OCI-LY7 (cell line): Measurements from ENCODE around the gene DBR1. TPM values are rescaled to one million over a fixed set of nuclear protein-coding genes. Genes with fewer than 3 reads are reported as not detected.
A peak's percentile ranks its signal among the peaks of the same experiment; 100 is the strongest.

Experiments used
- BruUV-seq: library from RNA; stranded (reverse); fragments of 400-500 nt; replicated peaks from 2 replicates; lab custom pipeline; 2021; lab: Mats Ljungman, UMichigan
- CTCF ChIA-PET: fragments of 300-600 bp; sonication (Branson Sonifier 250); formaldehyde crosslinking; loops from one replicate; lab custom pipeline; 2022; ENCODE audit warnings: antibody characterized with exemption; ENCODE audit not compliant: unreplicated experiment; lab: Charles Lee
- POLR2A ChIA-PET: fragments of 300-600 bp; sonication (Branson Sonifier 250); formaldehyde crosslinking; loops from one replicate; lab custom pipeline; 2022; ENCODE audit warnings: antibody characterized with exemption; lab: Charles Lee
- DNase-seq: peaks from one replicate; pipeline ENCODE4 v3.0.0-alpha.2; 2015; ENCODE audit warnings: low spot score
- H2AFZ ChIP-seq: fragments of 200-600 bp; sonication (generic), shearing (Covaris generic); 2 replicates; pipeline ENCODE4 v1.6.1; 2014; ENCODE audit warnings: mild to moderate bottlenecking, antibody characterized with exemption, low read length, moderate library complexity
- H3K27ac ChIP-seq: fragments of 200-600 bp; sonication (generic); 2 replicates; pipeline ENCODE4 v1.5.1; 2014; ENCODE audit warnings: mixed run types, low read depth, mild to moderate bottlenecking, moderate library complexity, low read length, inconsistent platforms; ENCODE audit not compliant: poor library complexity, severe bottlenecking
- H3K36me3 ChIP-seq: fragments of 200-600 bp; sonication (generic); 2 replicates; pipeline ENCODE4 v1.6.1; 2014; ENCODE audit warnings: mild to moderate bottlenecking, antibody characterized with exemption, low read length, moderate library complexity, mixed read lengths; ENCODE audit not compliant: insufficient read depth
- H3K4me1 ChIP-seq: fragments of 200-600 bp; sonication (generic); 2 replicates; pipeline ENCODE4 v1.5.1; 2014; ENCODE audit warnings: mild to moderate bottlenecking, low read length; ENCODE audit not compliant: insufficient read depth, poor library complexity, severe bottlenecking
- H3K4me2 ChIP-seq: fragments of 200-600 bp; sonication (generic); 2 replicates; pipeline ENCODE4 v1.6.1; 2014; ENCODE audit warnings: mild to moderate bottlenecking, low read length
- H3K4me3 ChIP-seq: fragments of 200-600 bp; sonication (generic); 2 replicates; pipeline ENCODE4 v1.5.1; 2014; ENCODE audit warnings: mild to moderate bottlenecking, low read depth, low read length; ENCODE audit not compliant: poor library complexity, severe bottlenecking
- H3K79me2 ChIP-seq: fragments of 200-600 bp; sonication (generic); 2 replicates; pipeline ENCODE4 v1.6.1; 2016; ENCODE audit warnings: low read depth, mild to moderate bottlenecking, low read length, moderate library complexity, mixed read lengths; ENCODE audit not compliant: insufficient read depth
- H3K9me2 ChIP-seq: fragments of 200-600 bp; sonication (generic); 2 replicates; pipeline ENCODE4 v1.6.1; 2016; ENCODE audit warnings: mild to moderate bottlenecking, low read length, mixed read lengths; ENCODE audit not compliant: insufficient read depth
- H3K9me3 ChIP-seq: fragments of 200-600 bp; sonication (generic); 2 replicates; pipeline ENCODE4 v1.6.1; 2014; ENCODE audit warnings: mild to moderate bottlenecking, mixed run types, low read length, mixed read lengths
- H4K20me1 ChIP-seq: fragments of 200-600 bp; sonication (generic); 2 replicates; pipeline ENCODE4 v1.6.1; 2014; ENCODE audit warnings: mild to moderate bottlenecking, antibody characterized with exemption, low read length, moderate library complexity, mixed read lengths; ENCODE audit not compliant: insufficient read depth
- CTCF ChIP-seq: fragments of 200-600 bp; sonication (generic); conservative IDR thresholded peaks from 2 replicates; pipeline ENCODE4 v1.5.1; 2014; ENCODE audit warnings: mild to moderate bottlenecking, antibody characterized with exemption, low read length, moderate library complexity, mixed read lengths
- EZH2phosphoT487 ChIP-seq: fragments of 200-600 bp; sonication (generic); IDR thresholded peaks from 2 replicates; pipeline ENCODE4 v1.6.1; 2018; ENCODE audit warnings: low read depth, borderline replicate concordance, mild to moderate bottlenecking, mixed run types, antibody characterized with exemption, low read length, moderate library complexity, mixed read lengths
- intact Hi-C: fragments of 100-400 bp; cut with micrococcal nuclease; formaldehyde crosslinking; loops from one replicate; pipeline ENCODE4 v1.10.0; 2022; ENCODE audit not compliant: unreplicated experiment
- total RNA-seq, 2 experiments: library from RNA; depleted of rRNA in 1 of 2; stranded (reverse); fragments of >200 nt in 1 of 2; shearing (Covaris generic) in 1 of 2; gene quantifications; 2 replicates each; pipeline ENCODE4 v1.2.3, GENCODE V29; 2014 to 2022

DBR1 gene
- total RNA-seq, 2 experiments from 2014 or later, result 13.6 to 22.7 TPM

- TF ChIP-seq CTCF (no peak), EZH2phosphoT487 (no peak)
- Histone ChIP-seq H3K4me3 (peak overlapping the region; percentile 96), H3K79me2 (peaks cover 35% of the 10 kb centered on the region), H3K27ac (no peak overlapping the region), H3K9me2 (no peaks in the 10 kb centered on the region), H3K36me3 (peaks cover 18% of the 10 kb centered on the region), H2AFZ (peak overlapping the region; percentile 96), H4K20me1 (peaks cover 20% of the 10 kb centered on the region), H3K4me2 (peak overlapping the region; percentile 99), H3K4me1 (peaks cover 23% of the 10 kb centered on the region), H3K9me3 (no peaks in the 10 kb centered on the region)
- POLR2A ChIA-PET, result interaction anchor here (0.7 to 2.0 kb wide), 4 partner anchors 9 to 164 kb away, joined by 3 to 13 read pairs (median 5); partner anchors contain the start of gene DBR1
- CTCF ChIA-PET, result interaction anchor here (0.8 kb wide), 1 partner anchor 737 kb away, joined by 3 read pairs; no protein-coding TSS in a partner anchor
- BruUV-seq, result no TSS peak
- no peak for DNase-seq
- intact Hi-C loops, result loop anchor here (5.0 to 10.0 kb wide), 3 partner anchors 229 to 731 kb away; no protein-coding TSS in a partner anchor
Measured at GRCh38 chr3:138186221-138186620, 11.5 kb upstream of the DBR1 start.

- CTCF ChIA-PET, result no interaction called here
- H3K27ac ChIP-seq, result no peak overlapping the region
- peaks cover 24% of the 10 kb centered on the region for H3K79me2 ChIP-seq
- H3K9me3 ChIP-seq, result no peaks in the 10 kb centered on the region
- H4K20me1 ChIP-seq, result peaks cover 20% of the 10 kb centered on the region
- TF ChIP-seq EZH2phosphoT487 (no peak), CTCF (no peak)
- H3K4me3 ChIP-seq, result no peak overlapping the region
- no TSS peak for BruUV-seq
- DNase-seq, result no peak
- intact Hi-C loops, result loop anchor here (5.0 to 10.0 kb wide), 3 partner anchors 230 to 732 kb away; no protein-coding TSS in a partner anchor
- H3K4me2 ChIP-seq, result no peak overlapping the region
- peaks cover 22% of the 10 kb centered on the region for H3K4me1 ChIP-seq
- POLR2A ChIA-PET, result interaction anchor here (0.5 to 2.0 kb wide), 3 partner anchors 11 to 1191 kb away, joined by 3 to 13 read pairs (median 3); partner anchors contain the start of gene DBR1
- peaks cover 8% of the 10 kb centered on the region for H3K36me3 ChIP-seq
- no peak overlapping the region for H2AFZ ChIP-seq
- H3K9me2 ChIP-seq, result no peaks in the 10 kb centered on the region
Measured at GRCh38 chr3:138184994-138185393, 10.3 kb upstream of the DBR1 start.

GRCh38 chr3:138180375-138181029 is 5.8 kb upstream of the DBR1 start:
- Histone ChIP-seq H3K79me2 (no peaks in the 10 kb centered on the region), H3K9me2 (no peaks in the 10 kb centered on the region), H3K4me1 (no peaks in the 10 kb centered on the region), H4K20me1 (no peaks in the 10 kb centered on the region), H3K4me2 (no peak overlapping the region), H3K9me3 (no peaks in the 10 kb centered on the region), H2AFZ (peak overlapping the region; percentile 39; the same call in 1 of the 2 replicates), H3K4me3 (no peak overlapping the region), H3K36me3 (no peaks in the 10 kb centered on the region), H3K27ac (no peak overlapping the region)
- DNase-seq, result peak; percentile 59
- no peak for TF ChIP-seq EZH2phosphoT487
- TF ChIP-seq CTCF, result peak; percentile 88
- POLR2A ChIA-PET, result interaction anchor here (0.9 kb wide), 1 partner anchor 92 kb away, joined by 3 read pairs; no protein-coding TSS in a partner anchor
- intact Hi-C loops, result loop anchor here (1.0 to 10.0 kb wide), 3 partner anchors 149 to 504 kb away; partner anchors contain the start of gene NME9
- BruUV-seq, result no TSS peak
- CTCF ChIA-PET, result no interaction called here
